A549 treated with Hydrocortisone at 1 μM for 4 hours (cell line): ENCODE results near the gene FCER1A. TPM values are rescaled to one million over a fixed set of nuclear protein-coding genes. Genes with fewer than 3 reads are reported as not detected.

ENCODE experiments used
- total RNA-seq: library from RNA; stranded (reverse); fragments of 200-300 nt; extraction: Qiagen RNA extraction; gene quantifications from 5 replicates; pipeline ENCODE4 v1.2.3, GENCODE V29; 2022

Gene FCER1A
- not detected in 5 replicates for total RNA-seq

DNA sequence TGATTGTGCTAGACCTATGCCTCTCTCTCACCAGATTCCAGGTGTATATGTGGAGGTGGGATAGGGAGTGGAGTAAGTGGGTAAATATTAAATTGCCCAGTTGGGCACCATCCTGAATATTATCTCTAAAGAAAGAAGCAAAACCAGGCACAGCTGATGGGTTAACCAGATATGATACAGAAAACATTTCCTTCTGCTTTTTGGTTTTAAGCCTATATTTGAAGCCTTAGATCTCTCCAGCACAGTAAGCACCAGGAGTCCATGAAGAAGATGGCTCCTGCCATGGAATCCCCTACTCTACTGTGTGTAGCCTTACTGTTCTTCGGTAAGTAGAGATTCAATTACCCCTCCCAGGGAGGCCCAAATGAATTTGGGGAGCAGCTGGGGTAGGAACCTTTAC, at the start of gene FCER1A:
TSS of gene FCER1A (plus strand) at position 242 of the 400 bp plus-strand sequence. CDS start at position 271, 29 bp downstream.

Other genes with a start within 250 kb of the FCER1A start
- not detected in 5 replicates for gene AIM2, start 225.6 kb upstream of the FCER1A start, total RNA-seq
- gene CADM3, start 130.7 kb upstream of the FCER1A start, total RNA-seq, result 0.02 to 0.15 TPM (median 0.08 TPM) in 5 replicates
- gene ACKR1, start 97.5 kb upstream of the FCER1A start, total RNA-seq, result 0.05 to 0.15 TPM (median 0.06 TPM) in 3 of 5 replicates, not detected in the others
- gene OR10J4, start 129.9 kb downstream of the FCER1A start, total RNA-seq, result not detected in 5 replicates
- not detected in 5 replicates for gene OR10J1, start 137.4 kb downstream of the FCER1A start, total RNA-seq
- gene OR10J5, start 233.7 kb downstream of the FCER1A start, total RNA-seq, result not detected in 5 replicates